ENCODE results near the gene SNRNP200. TPM values are rescaled to one million over a fixed set of nuclear protein-coding genes. Genes with fewer than 3 reads are reported as not detected.

Gene SNRNP200
- total RNA-seq, 4 donors from 2014 or later, result 73.7 to 106 (median 90.8) TPM

GRCh38 chr2:96225016-96225533, 80.3 kb downstream of the SNRNP200 start:
- no peak for DNase-seq (ENCODE audit: extremely low spot score)
- TF ChIP-seq CTCF (IDR thresholded peaks at IDR 0.05) (no peak), POLR2AphosphoS5 (IDR thresholded peaks at IDR 0.05) (no peak), EP300 (IDR thresholded peaks at IDR 0.05) (no peak), POLR2A (IDR thresholded peaks at IDR 0.05; ENCODE audit: low read depth) (no peak)
- Histone ChIP-seq H3K27me3 (no peaks in the 10 kb centered on the region), H3K36me3 (no peaks in the 10 kb centered on the region), H3K4me1 (no peaks in the 10 kb centered on the region), H3K27ac (replicated peaks in 1 of 4) (no peak overlapping the region), H3K9me3 (no peaks in the 10 kb centered on the region), H3K4me3 (no peak overlapping the region)
- WGBS, result 73% methylated on average over 3 of the region's 3 CpGs
- intact Hi-C loops (cut with DNase I), result no loop called here

Other genes with a start within 250 kb of the SNRNP200 start
- 1 to 10 TPM; 2.1 to 6.0 (median 4.0) TPM for gene ADRA2B, start 189.0 kb downstream of the SNRNP200 start, total RNA-seq
- gene ASTL, start 167.0 kb downstream of the SNRNP200 start, total RNA-seq, result not detected
- gene DUSP2, start 160.1 kb downstream of the SNRNP200 start, total RNA-seq, result 1 to 10 TPM; 1.1 to 5.5 (median 1.7) TPM
- gene STARD7, start 96.7 kb downstream of the SNRNP200 start, total RNA-seq, result 100 to 1,000 TPM in 1 of 4 donors, 10 to 100 TPM in 3; 85.0 to 110 (median 92.2) TPM
- 10 to 100 TPM; 42.8 to 72.0 (median 55.3) TPM for gene TMEM127, start 39.5 kb downstream of the SNRNP200 start, total RNA-seq
- 100 to 1,000 TPM in 1 of 4 donors, 10 to 100 TPM in 3; 76.4 to 101 (median 92.5) TPM for gene CIAO1, start 39.3 kb downstream of the SNRNP200 start, total RNA-seq
- 1 to 10 TPM in 2 of 4 donors, under 1 TPM in 2; 0.42 to 1.4 (median 0.93) TPM for gene ITPRIPL1, start 19.8 kb upstream of the SNRNP200 start, total RNA-seq
- 1 to 10 TPM in 2 of 4 donors, under 1 TPM in 2; 0.45 to 1.4 (median 0.87) TPM for gene NCAPH, start 30.2 kb upstream of the SNRNP200 start, total RNA-seq
- not detected for gene NEURL3, start 199.8 kb upstream of the SNRNP200 start, total RNA-seq
- 100 to 1,000 TPM in 1 of 4 donors, 10 to 100 TPM in 3; 26.2 to 238 (median 70.7) TPM for gene ARID5A, start 231.2 kb upstream of the SNRNP200 start, total RNA-seq